Sigmoid colon (tissue), 3 donors: ENCODE measurements around the gene MRPL55.

ENCODE experiments used
- CTCF ChIP-seq, 4 experiments: fragments of 450-650 bp in 3 of 4; fragments of 200-600 bp in 1 of 4; IDR thresholded peaks; one replicate each; pipeline ENCODE4 v1.5.1; 2016 to 2019; ENCODE audit warnings: antibody characterized with exemption in 4 of 4, mild to moderate bottlenecking in 3 of 4, moderate library complexity in 2 of 4
- POLR2A ChIP-seq, 2 donors: fragments of 450-650 bp; IDR thresholded peaks; one replicate each; pipeline ENCODE4 v1.6.1; 2016; ENCODE audit warnings: antibody characterized with exemption in 2 of 2, mild to moderate bottlenecking in 2 of 2, moderate library complexity in 2 of 2

GRCh38 chr1:228125185-228125584, 16.1 kb upstream of the MRPL55 start:
- no peak for TF ChIP-seq CTCF (IDR thresholded peaks at IDR 0.05)
- no peak for TF ChIP-seq POLR2A (IDR thresholded peaks at IDR 0.05)
